HepG2 (cell line): Measurements from ENCODE around the gene MCOLN1. TPM values are rescaled to one million over a fixed set of nuclear protein-coding genes. Genes with fewer than 3 reads are reported as not detected.

Experiments
- CBX2 ChIP-seq, 2 experiments: fragments of 200-600 bp in 1 of 2; sonication (generic); formaldehyde crosslinking in 1 of 2; IDR thresholded peaks; 2 replicates each; pipeline versions ENCODE4 v1.7.0 to v1.8.1; 2018 to 2022; ENCODE audit warnings: low read depth in 2 of 2, low read length in 1 of 2, mild to moderate bottlenecking in 1 of 2, missing genetic modification reagents in 1 of 2
- EP300 ChIP-seq, 3 experiments: sonication (generic) in 1 of 3; formaldehyde crosslinking in 1 of 3; IDR thresholded peaks; 2 replicates each; pipeline versions ENCODE4 v1.5.1 to v1.6.1; 2011 to 2020; ENCODE audit warnings: low read depth in 2 of 3, low read length in 2 of 3, borderline replicate concordance in 1 of 3, improper control_type of control experiment in 1 of 3, mild to moderate bottlenecking in 1 of 3, missing genetic modification reagents in 1 of 3, moderate library complexity in 1 of 3
- FOXP1 ChIP-seq, 2 experiments: fragments of 450-650 bp in 1 of 2; IDR thresholded peaks; 2 replicates each; pipeline ENCODE4 v1.6.1; 2017 to 2018; ENCODE audit warnings: antibody characterized with exemption in 1 of 2
- NRL ChIP-seq: sonication (generic); formaldehyde crosslinking; IDR thresholded peaks from 2 replicates; pipeline ENCODE4 v1.5.0; 2020; ENCODE audit warnings: missing genetic modification reagents, mild to moderate bottlenecking, moderate library complexity, borderline replicate concordance
- SRSF4 ChIP-seq: fragments of 200-400 bp; formaldehyde crosslinking; IDR thresholded peaks from one replicate; pipeline ENCODE4 v1.6.1; 2018; ENCODE audit warnings: mild to moderate bottlenecking, low read depth, low read length, moderate library complexity; ENCODE audit not compliant: poor library complexity, severe bottlenecking
- ZBTB42 ChIP-seq: sonication (generic); formaldehyde crosslinking; IDR thresholded peaks from 2 replicates; pipeline ENCODE4 v1.5.0; 2020; ENCODE audit warnings: mild to moderate bottlenecking, missing genetic modification reagents
- ZFP1 ChIP-seq: IDR thresholded peaks from 2 replicates; pipeline ENCODE4 v1.6.1; 2016
- ZNF333 ChIP-seq: sonication (generic); formaldehyde crosslinking; IDR thresholded peaks from 2 replicates; pipeline ENCODE4 v1.4.0; 2020; ENCODE audit warnings: mild to moderate bottlenecking, missing genetic modification reagents, borderline replicate concordance
- ZNF354B ChIP-seq: sonication (generic); formaldehyde crosslinking; IDR thresholded peaks from 2 replicates; pipeline ENCODE4 v1.8.0; 2022; ENCODE audit warnings: mild to moderate bottlenecking, missing genetic modification reagents
- ZNF737 ChIP-seq: sonication (generic); formaldehyde crosslinking; IDR thresholded peaks from 2 replicates; pipeline ENCODE4 v1.5.0; 2020; ENCODE audit warnings: missing genetic modification reagents, mild to moderate bottlenecking, borderline replicate concordance
- polyA plus RNA-seq, 8 experiments: library from polyadenylated mRNA; depleted of rRNA in 3 of 8; stranded (reverse) in 7 of 8; unstranded in 1 of 8; fragments of >200 nt; fragmentation: Illumina TruSeq in 4 of 8; extraction: Trizol in 4 of 8; gene quantifications; 2 replicates each; pipeline versions ENCODE4 v1.2.1 to v1.2.3, GENCODE V29; 2011 to 2016; ENCODE audit warnings: low read depth in 4 of 8, missing spikeins in 1 of 8, mixed read lengths in 1 of 8; ENCODE audit not compliant: insufficient read depth in 1 of 8
- total RNA-seq, 5 experiments: library from RNA; depleted of rRNA; stranded (reverse); fragments of >200 nt; fragmentation: Illumina TruSeq; extraction: Trizol; gene quantifications; 2 replicates each; pipeline ENCODE4 v1.2.3, GENCODE V29; 2016; ENCODE audit warnings: low read depth in 1 of 5
- TF ChIP-seq, protein P1 (sequence below): sonication (generic); formaldehyde crosslinking; IDR thresholded peaks from 2 replicates; pipeline ENCODE4 v1.5.0; 2020; ENCODE audit warnings: mild to moderate bottlenecking, missing genetic modification reagents
- TF ChIP-seq, protein P2 (sequence below): sonication (generic); formaldehyde crosslinking; IDR thresholded peaks from 2 replicates; pipeline ENCODE4 v1.8.1; 2023; ENCODE audit warnings: mild to moderate bottlenecking, missing genetic modification reagents, borderline replicate concordance
- TF ChIP-seq, protein P3 (sequence below): sonication (generic); formaldehyde crosslinking; IDR thresholded peaks from one replicate; pipeline ENCODE4 v1.5.1; 2020; ENCODE audit warnings: mild to moderate bottlenecking, missing genetic modification reagents; ENCODE audit errors: not compliant biosample characterization
- TF ChIP-seq, protein P4 (sequence below): sonication (generic); formaldehyde crosslinking; IDR thresholded peaks from 2 replicates; pipeline ENCODE4 v1.4.0; 2020; ENCODE audit warnings: missing genetic modification reagents

Gene MCOLN1
- total and polyA plus RNA-seq, 2 of the 13 experiments (the other 11 are each of a cell fraction or from before 2014, with no cell fraction given) = 3.4 to 15.7 TPM

DNA sequence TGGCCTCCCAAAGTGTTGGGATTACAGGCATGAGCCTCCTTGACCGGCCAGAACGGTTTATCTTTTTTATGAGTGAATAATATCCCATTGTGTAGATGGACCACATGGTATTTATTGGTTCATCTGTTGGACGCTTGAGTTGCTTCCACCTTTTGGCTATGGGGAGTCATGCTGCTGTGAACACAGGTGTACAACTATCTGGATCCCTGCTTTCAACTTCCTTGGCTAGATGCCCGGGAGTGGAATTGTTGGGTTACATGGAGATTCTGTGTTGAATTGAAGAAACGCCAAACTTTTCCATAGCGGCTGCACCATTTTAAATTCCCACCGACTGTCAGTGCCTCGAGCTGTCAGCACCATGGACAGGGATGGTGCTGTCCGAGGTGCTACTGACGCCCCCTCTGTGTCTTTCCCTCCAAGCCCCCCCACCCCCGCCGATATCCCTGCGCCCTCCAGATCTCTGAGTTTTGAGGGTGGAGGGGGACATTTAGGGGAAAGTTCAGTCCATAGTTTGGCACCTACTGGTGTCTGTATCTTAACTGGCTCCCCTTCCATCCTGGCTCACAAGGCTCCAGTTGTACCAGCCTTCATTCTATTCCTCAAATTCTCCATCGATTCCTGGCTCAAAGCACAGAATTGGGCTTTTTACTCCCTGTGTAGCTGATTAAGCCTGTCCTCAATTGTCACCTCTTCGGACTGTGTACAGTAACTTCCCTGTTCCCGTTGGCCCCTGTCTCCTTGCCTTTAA is 40.4 kb downstream of the MCOLN1 start (continued):
- TF ChIP-seq FOXP1 (IDR thresholded peaks at IDR 0.05) (no peak), FOXP1 (CRISPR knock-in tag; IDR thresholded peaks at IDR 0.05) (peak; percentile 70), ZBTB42 (CRISPR knock-in tag) (peak; percentile 89), ZFP1 (CRISPR knock-in tag) (peak; percentile 97), ZNF737 (CRISPR knock-in tag) (peak; percentile 96; the same call in 1 of the 2 replicates), SRSF4 (no peak), ZNF354B (CRISPR knock-in tag) (0 out of 2 replicates have a peak, but pooled peaks have one; percentile 54), CBX2 (IDR thresholded peaks at IDR 0.05; ENCODE audit: low read depth, low read length) (no peak), CBX2 (CRISPR knock-in tag; IDR thresholded peaks at IDR 0.05; ENCODE audit: low read depth) (no peak), EP300 (IDR thresholded peaks at IDR 0.05; ENCODE audit: low read depth in 2 of 2, low read length in 2 of 2) (no peak), EP300 (CRISPR knock-in tag; IDR thresholded peaks at IDR 0.05; ENCODE audit: borderline replicate concordance) (peak; percentile 66; the same call in 1 of the 2 replicates), NRL (CRISPR knock-in tag) (peak; percentile 91; the same call in 1 of the 2 replicates), ZNF333 (CRISPR knock-in tag) (peak; percentile 96; the same call in 1 of the 2 replicates)
- TF ChIP-seq, protein P1, sequence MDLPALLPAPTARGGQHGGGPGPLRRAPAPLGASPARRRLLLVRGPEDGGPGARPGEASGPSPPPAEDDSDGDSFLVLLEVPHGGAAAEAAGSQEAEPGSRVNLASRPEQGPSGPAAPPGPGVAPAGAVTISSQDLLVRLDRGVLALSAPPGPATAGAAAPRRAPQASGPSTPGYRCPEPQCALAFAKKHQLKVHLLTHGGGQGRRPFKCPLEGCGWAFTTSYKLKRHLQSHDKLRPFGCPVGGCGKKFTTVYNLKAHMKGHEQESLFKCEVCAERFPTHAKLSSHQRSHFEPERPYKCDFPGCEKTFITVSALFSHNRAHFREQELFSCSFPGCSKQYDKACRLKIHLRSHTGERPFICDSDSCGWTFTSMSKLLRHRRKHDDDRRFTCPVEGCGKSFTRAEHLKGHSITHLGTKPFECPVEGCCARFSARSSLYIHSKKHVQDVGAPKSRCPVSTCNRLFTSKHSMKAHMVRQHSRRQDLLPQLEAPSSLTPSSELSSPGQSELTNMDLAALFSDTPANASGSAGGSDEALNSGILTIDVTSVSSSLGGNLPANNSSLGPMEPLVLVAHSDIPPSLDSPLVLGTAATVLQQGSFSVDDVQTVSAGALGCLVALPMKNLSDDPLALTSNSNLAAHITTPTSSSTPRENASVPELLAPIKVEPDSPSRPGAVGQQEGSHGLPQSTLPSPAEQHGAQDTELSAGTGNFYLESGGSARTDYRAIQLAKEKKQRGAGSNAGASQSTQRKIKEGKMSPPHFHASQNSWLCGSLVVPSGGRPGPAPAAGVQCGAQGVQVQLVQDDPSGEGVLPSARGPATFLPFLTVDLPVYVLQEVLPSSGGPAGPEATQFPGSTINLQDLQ (CRISPR knock-in tag) = peak; percentile 98
- TF ChIP-seq, protein P2, sequence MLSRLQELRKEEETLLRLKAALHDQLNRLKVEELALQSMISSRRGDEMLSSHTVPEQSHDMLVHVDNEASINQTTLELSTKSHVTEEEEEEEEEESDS (CRISPR knock-in tag) = peak; percentile 93
- TF ChIP-seq, protein P3, sequence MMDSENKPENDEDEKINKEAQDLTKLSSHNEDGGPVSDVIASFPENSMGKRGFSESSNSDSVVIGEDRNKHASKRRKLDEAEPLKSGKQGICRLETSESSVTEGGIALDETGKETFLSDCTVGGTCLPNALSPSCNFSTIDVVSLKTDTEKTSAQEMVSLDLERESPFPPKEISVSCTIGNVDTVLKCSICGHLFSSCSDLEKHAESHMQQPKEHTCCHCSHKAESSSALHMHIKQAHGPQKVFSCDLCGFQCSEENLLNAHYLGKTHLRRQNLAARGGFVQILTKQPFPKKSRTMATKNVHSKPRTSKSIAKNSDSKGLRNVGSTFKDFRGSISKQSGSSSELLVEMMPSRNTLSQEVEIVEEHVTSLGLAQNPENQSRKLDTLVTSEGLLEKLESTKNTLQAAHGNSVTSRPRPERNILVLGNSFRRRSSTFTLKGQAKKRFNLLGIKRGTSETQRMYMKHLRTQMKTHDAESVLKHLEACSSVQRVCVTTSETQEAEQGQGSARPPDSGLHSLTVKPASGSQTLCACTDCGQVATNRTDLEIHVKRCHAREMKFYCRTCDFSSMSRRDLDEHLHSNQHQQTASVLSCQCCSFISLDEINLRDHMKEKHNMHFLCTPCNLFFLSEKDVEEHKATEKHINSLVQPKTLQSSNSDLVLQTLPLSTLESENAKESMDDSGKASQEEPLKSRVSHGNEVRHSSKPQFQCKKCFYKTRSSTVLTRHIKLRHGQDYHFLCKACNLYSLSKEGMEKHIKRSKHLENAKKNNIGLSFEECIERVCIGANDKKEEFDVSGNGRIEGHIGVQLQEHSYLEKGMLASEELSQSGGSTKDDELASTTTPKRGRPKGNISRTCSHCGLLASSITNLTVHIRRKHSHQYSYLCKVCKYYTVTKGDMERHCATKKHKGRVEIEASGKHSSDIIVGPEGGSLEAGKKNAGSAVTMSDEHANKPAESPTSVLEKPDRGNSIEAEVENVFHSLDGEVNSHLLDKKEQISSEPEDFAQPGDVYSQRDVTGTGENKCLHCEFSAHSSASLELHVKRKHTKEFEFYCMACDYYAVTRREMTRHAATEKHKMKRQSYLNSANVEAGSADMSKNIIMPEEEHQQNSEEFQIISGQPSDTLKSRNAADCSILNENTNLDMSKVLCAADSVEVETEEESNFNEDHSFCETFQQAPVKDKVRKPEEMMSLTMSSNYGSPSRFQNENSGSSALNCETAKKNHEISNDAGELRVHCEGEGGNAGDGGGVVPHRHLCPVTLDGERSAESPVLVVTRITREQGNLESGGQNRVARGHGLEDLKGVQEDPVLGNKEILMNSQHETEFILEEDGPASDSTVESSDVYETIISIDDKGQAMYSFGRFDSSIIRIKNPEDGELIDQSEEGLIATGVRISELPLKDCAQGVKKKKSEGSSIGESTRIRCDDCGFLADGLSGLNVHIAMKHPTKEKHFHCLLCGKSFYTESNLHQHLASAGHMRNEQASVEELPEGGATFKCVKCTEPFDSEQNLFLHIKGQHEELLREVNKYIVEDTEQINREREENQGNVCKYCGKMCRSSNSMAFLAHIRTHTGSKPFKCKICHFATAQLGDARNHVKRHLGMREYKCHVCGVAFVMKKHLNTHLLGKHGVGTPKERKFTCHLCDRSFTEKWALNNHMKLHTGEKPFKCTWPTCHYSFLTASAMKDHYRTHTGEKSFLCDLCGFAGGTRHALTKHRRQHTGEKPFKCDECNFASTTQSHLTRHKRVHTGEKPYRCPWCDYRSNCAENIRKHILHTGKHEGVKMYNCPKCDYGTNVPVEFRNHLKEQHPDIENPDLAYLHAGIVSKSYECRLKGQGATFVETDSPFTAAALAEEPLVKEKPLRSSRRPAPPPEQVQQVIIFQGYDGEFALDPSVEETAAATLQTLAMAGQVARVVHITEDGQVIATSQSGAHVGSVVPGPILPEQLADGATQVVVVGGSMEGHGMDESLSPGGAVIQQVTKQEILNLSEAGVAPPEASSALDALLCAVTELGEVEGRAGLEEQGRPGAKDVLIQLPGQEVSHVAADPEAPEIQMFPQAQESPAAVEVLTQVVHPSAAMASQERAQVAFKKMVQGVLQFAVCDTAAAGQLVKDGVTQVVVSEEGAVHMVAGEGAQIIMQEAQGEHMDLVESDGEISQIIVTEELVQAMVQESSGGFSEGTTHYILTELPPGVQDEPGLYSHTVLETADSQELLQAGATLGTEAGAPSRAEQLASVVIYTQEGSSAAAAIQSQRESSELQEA (CRISPR knock-in tag) = peak; percentile 69
- TF ChIP-seq, protein P4, sequence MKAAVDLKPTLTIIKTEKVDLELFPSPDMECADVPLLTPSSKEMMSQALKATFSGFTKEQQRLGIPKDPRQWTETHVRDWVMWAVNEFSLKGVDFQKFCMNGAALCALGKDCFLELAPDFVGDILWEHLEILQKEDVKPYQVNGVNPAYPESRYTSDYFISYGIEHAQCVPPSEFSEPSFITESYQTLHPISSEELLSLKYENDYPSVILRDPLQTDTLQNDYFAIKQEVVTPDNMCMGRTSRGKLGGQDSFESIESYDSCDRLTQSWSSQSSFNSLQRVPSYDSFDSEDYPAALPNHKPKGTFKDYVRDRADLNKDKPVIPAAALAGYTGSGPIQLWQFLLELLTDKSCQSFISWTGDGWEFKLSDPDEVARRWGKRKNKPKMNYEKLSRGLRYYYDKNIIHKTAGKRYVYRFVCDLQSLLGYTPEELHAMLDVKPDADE = peak; percentile 99
